ENCODE results near the gene MTSS2.
A peak's percentile ranks its signal among the peaks of the same experiment; 100 is the strongest.
"Not testable (repeated sequence)": the region's sequence is repeated elsewhere in the genome, so short reads cannot be mapped to it uniquely, and the experiment has no call there.

The MTSS2 gene

GRCh38 chr16:70646260-70647241 lies 39.3 kb downstream of the MTSS2 start, which contains the start of gene IL34:
TSS of gene IL34 (plus strand) at chr16:70646559. CDS start at chr16:70646948, 389 bp downstream.
- Histone ChIP-seq H3K27ac (peak within 1 kb of the TSS in 1 of 21 experiments; percentile 14), H3K4me3 (no peak within 1 kb of the TSS)

DNA sequence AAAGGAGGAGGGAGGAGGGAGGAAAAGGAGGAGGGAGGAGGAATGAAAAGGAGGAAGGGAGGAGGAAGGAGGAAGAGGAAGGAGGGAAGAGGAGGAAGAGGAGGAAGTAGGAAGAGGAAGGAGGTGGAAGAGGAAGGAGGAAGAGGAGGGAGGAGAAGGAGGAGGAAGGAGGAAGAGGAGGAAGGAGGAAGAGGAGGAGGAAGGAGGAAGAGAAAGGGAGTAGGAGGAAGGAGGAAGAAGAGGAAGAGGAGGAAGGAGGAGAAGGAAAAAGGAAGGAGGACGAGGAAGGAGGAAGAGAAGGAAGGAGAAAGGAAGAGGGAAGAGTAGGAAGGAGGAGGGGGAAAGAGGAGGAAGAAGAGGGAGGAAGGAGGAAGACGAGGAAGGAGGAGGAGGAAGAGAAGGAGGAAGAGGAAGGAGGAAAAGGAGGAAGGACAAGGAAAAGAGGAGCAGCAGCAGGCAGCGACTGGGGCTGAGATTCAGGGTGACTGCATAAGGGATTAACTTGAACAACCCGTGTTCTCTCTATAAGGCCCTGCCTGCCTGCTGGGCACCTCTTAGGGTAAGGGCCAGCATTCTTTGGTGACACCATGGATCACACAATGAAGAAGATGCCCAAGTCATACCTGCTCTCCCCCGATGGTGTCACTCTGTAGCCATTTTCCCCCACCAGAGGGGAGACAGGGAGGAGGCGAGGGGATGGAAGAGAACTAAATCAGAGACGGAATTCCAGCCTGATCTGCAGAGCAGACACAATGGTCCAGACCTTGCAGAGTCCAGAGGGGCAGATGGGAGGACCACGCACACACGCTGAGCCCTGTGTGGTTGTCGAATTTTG lies 40.9 kb downstream of the MTSS2 start:
- H3K4me3 ChIP-seq = no peak overlapping the region
- H3K27ac ChIP-seq = no peak overlapping the region

- not testable (repeated sequence) for H3K4me3 ChIP-seq
These were observed 42.6 kb downstream of the MTSS2 start for GRCh38 chr16:70643264-70643663.

GRCh38 chr16:70642633-70643032 lies 43.2 kb downstream of the MTSS2 start:
- Histone ChIP-seq H3K4me3 (no peak overlapping the region), H3K27ac (no peak overlapping the region)

More at GRCh38 chr16:70643264-70643663, 42.6 kb downstream of the MTSS2 start:
- H3K27ac ChIP-seq = not testable (repeated sequence)

DNA sequence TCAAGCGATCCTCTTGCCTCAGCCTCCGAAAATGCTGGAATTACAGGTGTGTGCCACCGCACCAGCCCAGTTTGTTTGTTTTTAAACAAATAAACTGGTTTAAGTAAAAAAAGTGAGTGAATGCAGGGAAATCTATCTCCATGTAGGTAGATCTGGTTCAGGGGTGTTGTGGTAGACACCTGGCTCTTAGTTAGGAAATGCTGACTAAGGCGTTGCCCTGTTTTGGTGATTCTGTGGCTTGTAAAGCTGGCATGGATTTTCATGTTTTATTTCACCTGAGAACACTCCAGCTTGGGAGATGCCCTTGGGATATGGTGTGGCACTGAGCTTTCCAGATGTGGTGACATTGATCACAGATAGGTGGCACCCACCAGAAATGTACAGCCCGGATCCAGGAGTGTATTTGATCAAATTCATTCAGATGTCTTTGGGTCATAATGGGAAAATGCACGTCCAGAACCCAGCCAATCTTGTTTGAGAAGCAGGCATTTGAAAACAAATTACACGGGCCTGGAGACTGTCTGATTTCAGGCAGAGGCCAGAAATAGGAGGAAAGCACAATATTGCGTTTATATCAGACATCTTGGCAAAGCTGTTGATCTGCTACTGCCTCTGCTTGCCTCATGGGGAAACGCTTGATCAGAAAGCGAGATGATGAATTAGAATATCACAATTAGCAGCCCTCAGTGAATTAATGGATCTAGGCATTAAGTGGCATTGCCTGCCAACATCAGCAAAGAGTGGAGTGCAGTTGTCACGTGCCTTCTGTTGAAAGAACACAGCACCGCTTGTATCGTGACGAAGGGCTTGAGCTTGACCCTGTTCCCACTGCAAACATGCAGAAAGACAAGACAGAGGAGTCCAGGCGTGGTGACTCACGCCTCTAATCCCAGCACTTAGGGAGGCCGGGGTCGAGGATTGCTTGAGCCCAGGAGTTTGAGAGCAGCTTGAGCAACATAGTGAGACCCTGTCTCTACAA lies 46.8 kb downstream of the MTSS2 start:
- Histone ChIP-seq H3K27ac (peak overlapping the region in 7 of 21 experiments; percentile 12 to 53 (median 17)), H3K4me3 (no peak overlapping the region)

Data from skin epidermis (tissue), 12 donors.